ENCODE data around the gene VSX2. TPM values are rescaled to one million over a fixed set of nuclear protein-coding genes. Genes with fewer than 3 reads are reported as not detected.

The VSX2 gene
- total and polyA plus RNA-seq, 2 experiments from 2014 or later: not detected

DNA sequence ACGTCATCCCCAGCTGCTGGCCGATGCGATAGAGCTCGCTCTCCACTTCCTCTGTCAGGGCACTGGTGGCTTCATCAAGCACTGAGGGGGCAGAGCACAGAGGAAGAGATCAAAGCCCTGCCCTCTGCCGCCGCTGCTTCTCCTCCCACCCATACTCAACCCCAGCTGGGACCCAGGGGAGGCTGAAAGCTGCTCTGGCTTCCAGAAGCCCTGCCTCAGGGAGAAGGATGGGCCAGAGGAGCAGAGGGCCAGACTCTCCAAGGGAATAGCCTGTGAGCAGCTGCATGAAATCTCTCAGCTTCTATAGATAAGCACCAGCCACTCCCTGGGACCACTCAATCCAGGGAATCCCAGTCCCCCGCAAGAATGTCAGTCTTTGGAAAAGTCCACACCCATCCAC lies 47.5 kb downstream of the VSX2 start:
- DNase-seq (ENCODE audit: low spot score): no peak
- TF ChIP-seq EZH2phosphoT487 (IDR thresholded peaks at IDR 0.05; ENCODE audit: low read depth, severe bottlenecking, unreplicated experiment): no peak
- Histone ChIP-seq H3K4me3 (no peak overlapping the region), H4K20me1 (ENCODE audit: insufficient read depth, poor library complexity, severe bottlenecking) (no peaks in the 10 kb centered on the region), H3K36me3 (replicated peaks; ENCODE audit: insufficient read depth, low read depth) (no peaks in the 10 kb centered on the region), H3K9me2 (replicated peaks; ENCODE audit: insufficient read depth) (no peaks in the 10 kb centered on the region), H3K79me2 (no peaks in the 10 kb centered on the region), H3K4me1 (ENCODE audit: insufficient read depth) (no peaks in the 10 kb centered on the region), H2AFZ (no peak overlapping the region), H3K27me3 (no peaks in the 10 kb centered on the region), H3K9me3 (ENCODE audit: low read depth) (no peaks in the 10 kb centered on the region), H3K4me2 (no peak overlapping the region), H3K27ac (no peak overlapping the region)
- WGBS (ENCODE audit: low lambda C conversion rate, missing lambda C conversion rate): 94% methylated on average over 7 of the region's 7 CpGs

DNA sequence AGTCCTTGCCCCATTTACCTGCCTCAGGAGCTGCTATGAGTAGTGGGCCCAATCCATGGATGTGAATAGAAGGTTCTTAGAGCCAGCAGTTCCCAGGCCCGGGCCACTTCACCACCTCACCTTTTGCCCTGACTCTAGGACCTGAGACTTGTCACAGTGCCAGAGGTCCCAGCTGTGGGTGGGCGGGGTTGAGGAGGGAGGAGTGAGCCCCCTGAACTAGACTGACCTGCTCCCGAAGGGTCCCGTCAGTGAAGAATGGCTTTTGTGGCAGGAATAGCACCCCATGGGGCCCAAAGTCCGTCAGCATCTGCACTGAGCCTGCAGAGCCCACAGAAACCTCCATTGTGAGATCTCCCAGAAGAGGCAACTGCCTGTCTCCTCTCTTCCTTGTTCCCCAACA lies 50.6 kb downstream of the VSX2 start:
- H3K4me2 ChIP-seq: no peak overlapping the region
- H4K20me1 ChIP-seq (ENCODE audit: insufficient read depth, poor library complexity, severe bottlenecking): peaks cover 11% of the 10 kb centered on the region
- no peaks in the 10 kb centered on the region for H3K36me3 ChIP-seq (replicated peaks; ENCODE audit: insufficient read depth, low read depth)
- H3K79me2 ChIP-seq: peaks cover 3% of the 10 kb centered on the region
- H3K4me3 ChIP-seq: no peak overlapping the region
- H3K27me3 ChIP-seq: no peaks in the 10 kb centered on the region
- no peak for TF ChIP-seq EZH2phosphoT487 (IDR thresholded peaks at IDR 0.05; ENCODE audit: low read depth, severe bottlenecking, unreplicated experiment)
- no peak for TF ChIP-seq CTCF (IDR thresholded peaks at IDR 0.05; ENCODE audit: poor library complexity)
- TF ChIP-seq EZH2 (IDR thresholded peaks at IDR 0.05; ENCODE audit: borderline replicate concordance): no peak
- WGBS (ENCODE audit: low lambda C conversion rate, missing lambda C conversion rate): 96% methylated on average over 5 of the region's 5 CpGs
- H3K9me3 ChIP-seq (ENCODE audit: low read depth): no peaks in the 10 kb centered on the region
- H3K4me1 ChIP-seq (ENCODE audit: insufficient read depth): no peaks in the 10 kb centered on the region
- no peak for DNase-seq (ENCODE audit: low spot score)
- no peak overlapping the region for H2AFZ ChIP-seq
- H3K27ac ChIP-seq: no peak overlapping the region
- no peaks in the 10 kb centered on the region for H3K9me2 ChIP-seq (replicated peaks; ENCODE audit: insufficient read depth)

- H3K27me3 ChIP-seq: no peaks in the 10 kb centered on the region
- H2AFZ ChIP-seq: no peak overlapping the region
- H3K4me1 ChIP-seq (ENCODE audit: insufficient read depth): no peaks in the 10 kb centered on the region
- no peak overlapping the region for H3K27ac ChIP-seq
- H3K4me2 ChIP-seq: no peak overlapping the region
- no peaks in the 10 kb centered on the region for H3K36me3 ChIP-seq (replicated peaks; ENCODE audit: insufficient read depth, low read depth)
- TF ChIP-seq CTCF (IDR thresholded peaks at IDR 0.05; ENCODE audit: poor library complexity) (peak; percentile 18), EZH2phosphoT487 (IDR thresholded peaks at IDR 0.05; ENCODE audit: low read depth, severe bottlenecking, unreplicated experiment) (no peak)
- H3K9me3 ChIP-seq (ENCODE audit: low read depth): no peaks in the 10 kb centered on the region
- H3K79me2 ChIP-seq: peaks cover 3% of the 10 kb centered on the region
- 71% methylated on average over 7 of the region's 7 CpGs for WGBS (ENCODE audit: low lambda C conversion rate, missing lambda C conversion rate)
- no peaks in the 10 kb centered on the region for H3K9me2 ChIP-seq (replicated peaks; ENCODE audit: insufficient read depth)
- no peak for DNase-seq (ENCODE audit: low spot score)
- no peak overlapping the region for H3K4me3 ChIP-seq
- peaks cover 11% of the 10 kb centered on the region for H4K20me1 ChIP-seq (ENCODE audit: insufficient read depth, poor library complexity, severe bottlenecking)
Measured at GRCh38 chr14:74290415-74290814, 51.2 kb downstream of the VSX2 start.

- Histone ChIP-seq H4K20me1 (ENCODE audit: insufficient read depth, poor library complexity, severe bottlenecking) (peaks cover 17% of the 10 kb centered on the region), H3K9me2 (replicated peaks; ENCODE audit: insufficient read depth) (no peaks in the 10 kb centered on the region), H2AFZ (no peak overlapping the region), H3K79me2 (peaks cover 10% of the 10 kb centered on the region), H3K4me3 (no peak overlapping the region), H3K9me3 (ENCODE audit: low read depth) (no peaks in the 10 kb centered on the region), H3K27ac (no peak overlapping the region), H3K36me3 (replicated peaks; ENCODE audit: insufficient read depth, low read depth) (no peaks in the 10 kb centered on the region), H3K27me3 (no peaks in the 10 kb centered on the region), H3K4me1 (ENCODE audit: insufficient read depth) (no peaks in the 10 kb centered on the region), H3K4me2 (no peak overlapping the region)
- 90% methylated on average over 11 of the region's 11 CpGs for WGBS (ENCODE audit: low lambda C conversion rate, missing lambda C conversion rate)
- no peak for DNase-seq (ENCODE audit: low spot score)
- TF ChIP-seq EZH2 (IDR thresholded peaks at IDR 0.05; ENCODE audit: borderline replicate concordance): no peak
- no peak for TF ChIP-seq CTCF (IDR thresholded peaks at IDR 0.05; ENCODE audit: poor library complexity)
- no peak for TF ChIP-seq EZH2phosphoT487 (IDR thresholded peaks at IDR 0.05; ENCODE audit: low read depth, severe bottlenecking, unreplicated experiment)
Measured at GRCh38 chr14:74292061-74292460, 52.8 kb downstream of the VSX2 start.
